ENCODE results near the gene GALM. TPM values are rescaled to one million over a fixed set of nuclear protein-coding genes. Genes with fewer than 3 reads are reported as not detected.
A peak's percentile ranks its signal among the peaks of the same experiment; 100 is the strongest.
"Not testable (repeated sequence)": the region's sequence is repeated elsewhere in the genome, so short reads cannot be mapped to it uniquely, and the experiment has no call there.

Gene GALM
- total and polyA plus RNA-seq, 2 donors (not counting 1 experiment from before 2014, with no cell fraction given) = 14.7 to 51.4 TPM

GRCh38 chr2:38735999-38736320 is 70.0 kb downstream of the GALM start:
- H3K36me3 ChIP-seq (ENCODE audit: control insufficient read depth, insufficient read depth, low read length) = peaks cover 7% of the 10 kb centered on the region
- no peak overlapping the region for H3K27ac ChIP-seq (ENCODE audit: insufficient read depth, low read length)
- H3K79me2 ChIP-seq (ENCODE audit: control insufficient read depth, insufficient read depth, low read length) = no peaks in the 10 kb centered on the region
- H3K9me3 ChIP-seq (ENCODE audit: control insufficient read depth, insufficient read depth, low read depth, low read length) = no peaks in the 10 kb centered on the region
- H4K20me1 ChIP-seq (ENCODE audit: control insufficient read depth, extremely low read depth, insufficient read depth, low read length) = no peaks in the 10 kb centered on the region
- no peak for DNase-seq (ENCODE audit: low read depth in 2 of 2)
- TF ChIP-seq CTCF (conservative IDR thresholded peaks at IDR 0.05 in 1 of 2, IDR thresholded peaks at IDR 0.05 in 1 of 2; ENCODE audit: low read depth in 1 of 2, low read length in 2 of 2) = no peak
- TF ChIP-seq EZH2 (IDR thresholded peaks at IDR 0.05; ENCODE audit: low read length, missing control alignments) = no peak
- H3K4me3 ChIP-seq (replicated peaks in 1 of 4; ENCODE audit: control extremely low read depth in 1 of 4, insufficient read depth in 1 of 4, low read depth in 3 of 4, low read length in 4 of 4) = no peak overlapping the region
- no peaks in the 10 kb centered on the region for H3K27me3 ChIP-seq (ENCODE audit: control insufficient read depth, insufficient read depth, low read length)
- H2AFZ ChIP-seq (ENCODE audit: low read length) = no peak overlapping the region
- no peak overlapping the region for H3K9ac ChIP-seq (ENCODE audit: insufficient read depth, low read length)
- H3K4me1 ChIP-seq (ENCODE audit: control insufficient read depth, extremely low read depth, insufficient read depth, low read length) = no peaks in the 10 kb centered on the region
- H3K4me2 ChIP-seq (ENCODE audit: extremely low read depth, insufficient read depth, low read length) = no peak overlapping the region

- not testable (repeated sequence) for H3K9me3 ChIP-seq (ENCODE audit: control insufficient read depth, insufficient read depth, low read depth, low read length); H3K27ac ChIP-seq (ENCODE audit: insufficient read depth, low read length); H3K36me3 ChIP-seq (ENCODE audit: control insufficient read depth, insufficient read depth, low read length); H3K4me1 ChIP-seq (ENCODE audit: control insufficient read depth, extremely low read depth, insufficient read depth, low read length); H2AFZ ChIP-seq (ENCODE audit: low read length); H3K9ac ChIP-seq (ENCODE audit: insufficient read depth, low read length); H3K27me3 ChIP-seq (ENCODE audit: control insufficient read depth, insufficient read depth, low read length); H3K79me2 ChIP-seq (ENCODE audit: control insufficient read depth, insufficient read depth, low read length); H3K4me2 ChIP-seq (ENCODE audit: extremely low read depth, insufficient read depth, low read length); H4K20me1 ChIP-seq (ENCODE audit: control insufficient read depth, extremely low read depth, insufficient read depth, low read length); H3K4me3 ChIP-seq (replicated peaks in 1 of 4; ENCODE audit: control extremely low read depth in 1 of 4, insufficient read depth in 1 of 4, low read depth in 3 of 4, low read length in 4 of 4)
- peak in 1 of 2 donors; percentile 21 for DNase-seq (ENCODE audit: low read depth in 2 of 2)
Observed at GRCh38 chr2:38737000-38737698, 71.2 kb downstream of the GALM start.

GRCh38 chr2:38737925-38738324 is 72.0 kb downstream of the GALM start:
- no peaks in the 10 kb centered on the region for H3K27me3 ChIP-seq (ENCODE audit: control insufficient read depth, insufficient read depth, low read length)
- no peaks in the 10 kb centered on the region for H3K4me1 ChIP-seq (ENCODE audit: control insufficient read depth, extremely low read depth, insufficient read depth, low read length)
- no peaks in the 10 kb centered on the region for H4K20me1 ChIP-seq (ENCODE audit: control insufficient read depth, extremely low read depth, insufficient read depth, low read length)
- no peak overlapping the region for H3K4me3 ChIP-seq (replicated peaks in 1 of 4; ENCODE audit: control extremely low read depth in 1 of 4, insufficient read depth in 1 of 4, low read depth in 3 of 4, low read length in 4 of 4)
- H3K9me3 ChIP-seq (ENCODE audit: control insufficient read depth, insufficient read depth, low read depth, low read length) = no peaks in the 10 kb centered on the region
- no peak overlapping the region for H3K9ac ChIP-seq (ENCODE audit: insufficient read depth, low read length)
- H3K36me3 ChIP-seq (ENCODE audit: control insufficient read depth, insufficient read depth, low read length) = peaks cover 10% of the 10 kb centered on the region
- H3K4me2 ChIP-seq (ENCODE audit: extremely low read depth, insufficient read depth, low read length) = no peak overlapping the region
- DNase-seq (ENCODE audit: low read depth in 2 of 2) = no peak
- no peak overlapping the region for H3K27ac ChIP-seq (ENCODE audit: insufficient read depth, low read length)
- no peak overlapping the region for H2AFZ ChIP-seq (ENCODE audit: low read length)
- no peak for TF ChIP-seq EZH2 (IDR thresholded peaks at IDR 0.05; ENCODE audit: low read length, missing control alignments)
- TF ChIP-seq CTCF (conservative IDR thresholded peaks at IDR 0.05 in 1 of 2, IDR thresholded peaks at IDR 0.05 in 1 of 2; ENCODE audit: low read depth in 1 of 2, low read length in 2 of 2) = no peak
- H3K79me2 ChIP-seq (ENCODE audit: control insufficient read depth, insufficient read depth, low read length) = peaks cover 3% of the 10 kb centered on the region
